ENCODE results near the gene MYH9. TPM values are rescaled to one million over a fixed set of nuclear protein-coding genes. Genes with fewer than 3 reads are reported as not detected.
A peak's percentile ranks its signal among the peaks of the same experiment; 100 is the strongest.
"Not testable (repeated sequence)": the region's sequence is repeated elsewhere in the genome, so short reads cannot be mapped to it uniquely, and the experiment has no call there.

MYH9 gene
- total and polyA plus RNA-seq, 11 donors, result 109 to 482 (median 238) TPM

DNA sequence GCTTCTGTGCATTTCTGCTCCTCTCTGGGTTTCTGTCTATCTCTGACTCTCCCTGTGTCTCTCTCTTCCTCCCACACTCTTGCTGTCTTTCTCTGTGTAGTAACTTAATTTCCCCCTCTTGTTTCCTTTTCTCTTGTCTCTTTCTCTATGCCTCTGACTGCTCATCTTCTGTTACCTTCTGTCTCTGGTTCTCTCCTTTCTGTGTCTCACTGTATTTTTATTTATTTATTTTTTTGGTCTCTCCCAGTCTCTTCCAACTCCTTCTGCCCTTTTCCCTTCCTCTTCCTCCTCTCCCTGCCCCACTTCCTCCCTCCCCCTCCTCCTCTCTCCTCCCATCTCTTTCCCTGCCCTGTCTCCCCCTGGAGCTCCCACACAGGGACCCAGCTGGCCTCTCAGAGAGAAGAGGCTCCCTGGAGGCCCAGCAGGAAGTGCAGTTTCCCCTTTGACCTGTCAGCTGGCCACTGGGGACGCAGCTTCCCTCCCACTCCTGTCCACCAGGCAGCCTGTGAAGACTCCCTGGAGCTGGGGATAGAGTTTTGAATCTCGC is 38.3 kb upstream of the MYH9 start:
- Histone ChIP-seq H3K9me3 (no peaks in the 10 kb centered on the region), H3K4me3 (no peak overlapping the region), H3K4me1 (peaks cover 0 to 49% (median 11%) of the 10 kb centered on the region in 12 donors), H3K27ac (peak overlapping the region in 11 of 12 donors; percentile 9 to 77 (median 63)), H3K27me3 (no peaks in the 10 kb centered on the region), H3K36me3 (no peaks in the 10 kb centered on the region)
- TF ChIP-seq POLR2A (IDR thresholded peaks at IDR 0.05), result no peak
- TF ChIP-seq, protein P1, sequence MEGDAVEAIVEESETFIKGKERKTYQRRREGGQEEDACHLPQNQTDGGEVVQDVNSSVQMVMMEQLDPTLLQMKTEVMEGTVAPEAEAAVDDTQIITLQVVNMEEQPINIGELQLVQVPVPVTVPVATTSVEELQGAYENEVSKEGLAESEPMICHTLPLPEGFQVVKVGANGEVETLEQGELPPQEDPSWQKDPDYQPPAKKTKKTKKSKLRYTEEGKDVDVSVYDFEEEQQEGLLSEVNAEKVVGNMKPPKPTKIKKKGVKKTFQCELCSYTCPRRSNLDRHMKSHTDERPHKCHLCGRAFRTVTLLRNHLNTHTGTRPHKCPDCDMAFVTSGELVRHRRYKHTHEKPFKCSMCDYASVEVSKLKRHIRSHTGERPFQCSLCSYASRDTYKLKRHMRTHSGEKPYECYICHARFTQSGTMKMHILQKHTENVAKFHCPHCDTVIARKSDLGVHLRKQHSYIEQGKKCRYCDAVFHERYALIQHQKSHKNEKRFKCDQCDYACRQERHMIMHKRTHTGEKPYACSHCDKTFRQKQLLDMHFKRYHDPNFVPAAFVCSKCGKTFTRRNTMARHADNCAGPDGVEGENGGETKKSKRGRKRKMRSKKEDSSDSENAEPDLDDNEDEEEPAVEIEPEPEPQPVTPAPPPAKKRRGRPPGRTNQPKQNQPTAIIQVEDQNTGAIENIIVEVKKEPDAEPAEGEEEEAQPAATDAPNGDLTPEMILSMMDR (IDR thresholded peaks at IDR 0.05), result peak in 1 of 12 donors; percentile 6
- peak; percentile 80 to 85 (median 84) for DNase-seq
- 26 to 60% (median 47%) methylated on average over 2 of the region's 2 CpGs for WGBS, 4 donors
- peak; percentile 79 to 86 (median 84) for ATAC-seq
- intact Hi-C loops (cut with DNase I), result no loop called here

DNA sequence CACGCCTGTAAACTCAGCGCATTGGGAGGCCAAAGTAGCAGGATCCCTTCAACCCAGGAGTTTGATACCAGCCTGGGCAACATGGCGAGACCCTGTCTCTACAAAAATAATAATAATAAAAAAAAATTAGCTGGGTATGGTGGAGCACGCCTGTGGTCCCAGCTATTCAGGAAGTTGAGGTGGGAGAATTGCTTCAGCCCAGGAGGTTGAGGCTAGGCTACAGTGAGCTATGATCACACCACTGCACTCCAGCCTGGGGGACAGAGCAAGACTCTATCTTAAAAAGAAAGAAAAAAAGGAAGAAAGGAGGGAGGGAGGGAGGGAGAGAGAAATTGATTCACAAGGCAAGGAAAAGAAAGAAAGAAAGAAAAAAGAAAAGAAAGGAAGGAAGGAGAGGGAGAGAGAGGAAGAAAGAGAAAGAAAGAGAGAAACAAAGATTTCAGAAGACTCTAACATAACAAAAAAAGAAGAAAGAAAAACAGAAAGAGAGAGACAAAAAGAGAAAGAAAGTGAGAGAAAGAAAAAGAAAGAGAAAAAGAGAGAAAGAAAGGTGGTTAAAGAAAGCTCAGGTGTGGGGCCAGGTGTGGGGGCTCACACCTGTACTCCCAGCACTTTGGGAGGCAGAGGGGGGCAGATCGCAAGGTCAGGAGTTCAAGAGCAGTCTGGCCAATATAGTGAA is 37.3 kb upstream of the MYH9 start:
- Histone ChIP-seq H3K36me3 (no peaks in the 10 kb centered on the region), H3K27me3 (no peaks in the 10 kb centered on the region), H3K27ac (peak overlapping the region in 1 of 12 donors; percentile 66), H3K9me3 (no peaks in the 10 kb centered on the region), H3K4me3 (no peak overlapping the region), H3K4me1 (peaks cover 0 to 60% (median 14%) of the 10 kb centered on the region in 12 donors)
- no peak for TF ChIP-seq POLR2A (IDR thresholded peaks at IDR 0.05)
- TF ChIP-seq, protein P1 (IDR thresholded peaks at IDR 0.05), result no peak
- intact Hi-C loops (cut with DNase I), result no loop called here
- WGBS, 4 donors, result 91 to 97% (median 94%) methylated on average over 5 of the region's 5 CpGs
- DNase-seq (no peak), ATAC-seq (no peak)

- DNase-seq; H3K4me3 ChIP-seq; H3K36me3 ChIP-seq; H3K9me3 ChIP-seq; H3K27me3 ChIP-seq; H3K27ac ChIP-seq; intact Hi-C loops (cut with DNase I); ATAC-seq: not testable (repeated sequence)
- WGBS, 4 donors, result 86 to 91% (median 89%) methylated on average over 5 of the region's 5 CpGs
- peaks cover 0 to 65% (median 19%) of the 10 kb centered on the region in 12 donors for H3K4me1 ChIP-seq
Observed at GRCh38 chr22:36424466-36424865, 36.7 kb upstream of the MYH9 start.

- H3K27ac ChIP-seq, result peak overlapping the region in 4 of 12 donors; percentile 17 to 60 (median 25)
- WGBS, 4 donors, result 80 to 88% (median 85%) methylated on average over 15 to 16 of the region's 16 CpGs
- no peaks in the 10 kb centered on the region for H3K27me3 ChIP-seq
- DNase-seq (no peak), ATAC-seq (no peak)
- H3K4me1 ChIP-seq, result peaks cover 0 to 73% (median 26%) of the 10 kb centered on the region in 12 donors
- no peak overlapping the region for H3K4me3 ChIP-seq
- intact Hi-C loops (cut with DNase I), result no loop called here
- TF ChIP-seq, protein P1 (IDR thresholded peaks at IDR 0.05), result no peak
- TF ChIP-seq POLR2A (IDR thresholded peaks at IDR 0.05), result no peak
- no peaks in the 10 kb centered on the region for H3K36me3 ChIP-seq
- no peaks in the 10 kb centered on the region for H3K9me3 ChIP-seq
Observed at GRCh38 chr22:36423461-36424404, 36.0 kb upstream of the MYH9 start.

All from heart left ventricle (tissue), 16 donors.